Lower leg skin (tissue), 4 donors: ENCODE measurements around the gene GOLGA8O. TPM values are rescaled to one million over a fixed set of nuclear protein-coding genes. Genes with fewer than 3 reads are reported as not detected.
"Not testable (repeated sequence)": the region's sequence is repeated elsewhere in the genome, so short reads cannot be mapped to it uniquely, and the experiment has no call there.

ENCODE experiments used
- DNase-seq, 2 donors: peaks; one replicate each; pipeline ENCODE4 v3.0.0-alpha.2; 2019; ENCODE audit warnings: low spot score in 2 of 2
- H3K4me3 ChIP-seq: fragments of 200-600 bp; sonication (generic); 2 replicates; pipeline ENCODE4 v1.5.1; 2017; ENCODE audit warnings: mild to moderate bottlenecking, low read depth; ENCODE audit not compliant: poor library complexity, severe bottlenecking
- WGBS, 2 donors: methylation state at CpG; one replicate each; pipeline ENCODE4 v1.1.5; 2018; 5-methylcytosine and 5-hydroxymethylcytosine counted together
- intact Hi-C: fragments of 100-400 bp; cut with DNase I; formaldehyde crosslinking; loops from one replicate; pipeline ENCODE4 v1.15.0; 2023; ENCODE audit warnings: low total_unique reads
- total RNA-seq, 4 donors: library from RNA; depleted of rRNA; stranded (reverse); fragments of >200 nt; gene quantifications; one replicate each; pipeline ENCODE4 v1.1.0, GENCODE V29; 2016

GOLGA8O gene, protein sequence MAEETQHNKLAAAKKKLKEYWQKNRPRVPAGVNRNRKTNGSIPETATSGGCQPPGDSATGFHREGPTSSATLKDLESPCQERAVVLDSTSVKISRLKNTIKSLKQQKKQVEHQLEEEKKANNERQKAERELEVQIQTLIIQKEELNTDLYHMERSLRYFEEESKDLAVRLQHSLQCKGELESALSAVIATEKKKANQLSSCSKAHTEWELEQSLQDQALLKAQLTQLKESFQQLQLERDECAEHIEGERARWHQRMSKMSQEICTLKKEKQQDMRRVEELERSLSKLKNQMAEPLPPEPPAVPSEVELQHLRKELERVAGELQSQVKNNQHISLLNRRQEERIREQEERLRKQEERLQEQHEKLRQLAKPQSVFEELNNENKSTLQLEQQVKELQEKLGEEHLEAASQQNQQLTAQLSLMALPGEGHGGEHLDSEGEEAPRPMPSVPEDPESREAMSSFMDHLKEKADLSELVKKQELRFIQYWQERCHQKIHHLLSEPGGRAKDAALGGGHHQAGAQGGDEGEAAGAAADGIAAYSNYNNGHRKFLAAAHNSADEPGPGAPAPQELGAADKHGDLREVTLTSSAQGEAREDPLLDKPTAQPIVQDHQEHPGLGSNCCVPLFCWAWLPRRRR
- not detected for total RNA-seq

DNA sequence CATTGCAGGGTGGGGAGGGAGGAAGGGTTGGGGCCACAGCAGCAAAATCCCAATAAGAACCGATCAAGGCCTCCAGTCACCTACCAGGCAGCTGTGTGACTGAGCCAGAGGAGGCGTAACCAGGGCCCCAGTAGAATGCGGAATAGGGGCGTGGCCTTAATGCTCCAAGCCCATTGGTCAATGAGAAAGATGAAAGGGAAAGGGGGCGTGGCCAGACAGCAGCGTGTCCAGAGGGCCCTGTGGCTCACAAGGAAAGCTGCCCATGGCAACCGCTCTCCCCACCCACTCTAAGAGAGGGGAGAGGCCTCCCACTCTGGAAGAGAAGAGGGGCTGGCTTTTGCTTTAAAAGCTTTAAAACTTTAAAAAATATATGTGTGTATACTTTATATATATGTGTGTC, at the start of gene GOLGA8O:
Gene GOLGA8O, minus strand, starts transcription at position 101 of the 400 bp plus-strand sequence. Its CDS starts 98 bp downstream, at position 3.
- DNase-seq, H3K4me3 ChIP-seq, intact Hi-C loops: not testable (repeated sequence)
- WGBS, 2 donors, result no CpG with 5 or more reads among the region's 7 CpGs

- WGBS, 2 donors, result no CpG with 5 or more reads among the region's 8 CpGs
Measured at GRCh38 chr15:32504152-32504811, 48.8 kb upstream of the GOLGA8O start.

GRCh38 chr15:32502946-32503345, 47.5 kb upstream of the GOLGA8O start:
- whole genome bisulfite sequencing, 2 donors, result 53 to 75% methylated on average over 1 of the region's 1 CpG
- DNase-seq, intact Hi-C loops, H3K4me3 ChIP-seq: not testable (repeated sequence)

More at GRCh38 chr15:32504152-32504811, 48.8 kb upstream of the GOLGA8O start:
- DNase-seq, H3K4me3 ChIP-seq, intact Hi-C loops: not testable (repeated sequence)

DNA sequence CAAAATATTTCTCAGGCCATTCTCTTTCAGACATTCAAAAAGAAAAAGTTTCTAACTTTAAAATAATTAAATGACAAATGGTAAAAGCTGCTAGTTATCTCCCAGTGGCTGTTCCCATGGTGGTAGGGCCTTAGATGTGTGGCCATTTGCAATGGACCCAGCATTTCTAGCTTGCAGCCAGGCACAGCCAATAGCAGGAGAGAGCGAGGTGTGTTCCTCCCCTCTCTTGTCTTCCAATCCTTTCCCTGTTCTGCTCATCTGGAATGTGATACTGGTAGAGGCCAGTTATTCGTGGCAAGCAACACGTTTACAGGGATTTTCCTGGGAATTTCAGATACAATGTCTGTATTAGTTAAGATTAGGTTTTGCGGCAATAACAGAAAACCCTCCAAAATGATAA, 37.3 kb upstream of the GOLGA8O start:
- DNase-seq, intact Hi-C loops, H3K4me3 ChIP-seq: not testable (repeated sequence)
- no CpG with 5 or more reads among the region's 4 CpGs for WGBS, 2 donors

- 80 to 98% methylated on average over 1 to 8 of the region's 12 CpGs for WGBS, 2 donors
- intact Hi-C loops, H3K4me3 ChIP-seq: not testable (repeated sequence)
- peak in 1 of 2 donors; percentile 17 for DNase-seq
Measured at GRCh38 chr15:32486474-32486873, 31.0 kb upstream of the GOLGA8O start.

GRCh38 chr15:32483377-32483776, 27.9 kb upstream of the GOLGA8O start:
- intact Hi-C loops, DNase-seq, H3K4me3 ChIP-seq: not testable (repeated sequence)
- 80% methylated on average over 1 of the region's 6 CpGs; no CpG with 5 or more reads in 1 of the 2 donors for WGBS, 2 donors

- WGBS, 2 donors, result no CpG with 5 or more reads among the region's 5 CpGs
- H3K4me3 ChIP-seq, intact Hi-C loops, DNase-seq: not testable (repeated sequence)
Measured at GRCh38 chr15:32481683-32482082, 26.2 kb upstream of the GOLGA8O start.

DNA sequence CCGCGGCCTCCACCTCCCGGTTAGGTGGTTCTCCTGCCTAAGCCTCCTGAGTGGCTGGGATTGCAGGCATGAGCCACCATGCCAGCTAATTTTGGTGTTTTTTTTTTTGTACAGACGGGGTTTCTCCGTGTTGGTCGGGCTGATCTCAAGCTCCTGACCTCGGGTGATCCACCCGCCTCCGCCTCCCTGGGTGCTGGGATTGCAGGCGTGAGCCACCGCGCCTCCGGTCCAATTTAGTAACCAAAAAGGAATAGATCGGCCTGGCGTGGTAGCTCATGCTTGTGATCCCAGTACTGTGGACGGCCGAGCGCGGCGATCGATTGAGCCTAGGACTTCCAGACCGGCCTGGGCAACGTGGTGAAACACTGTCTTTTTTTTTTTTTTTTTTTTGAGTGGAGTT, 12.6 kb upstream of the GOLGA8O start:
- intact Hi-C loops, H3K4me3 ChIP-seq, DNase-seq: not testable (repeated sequence)
- WGBS, 2 donors, result 95 to 97% methylated on average over 16 to 23 of the region's 23 CpGs

GRCh38 chr15:32440445-32440977, 14.9 kb downstream of the GOLGA8O start:
- intact Hi-C loops, DNase-seq, H3K4me3 ChIP-seq: not testable (repeated sequence)
- WGBS, 2 donors, result 30 to 50% methylated on average over 2 of the region's 12 CpGs

DNA sequence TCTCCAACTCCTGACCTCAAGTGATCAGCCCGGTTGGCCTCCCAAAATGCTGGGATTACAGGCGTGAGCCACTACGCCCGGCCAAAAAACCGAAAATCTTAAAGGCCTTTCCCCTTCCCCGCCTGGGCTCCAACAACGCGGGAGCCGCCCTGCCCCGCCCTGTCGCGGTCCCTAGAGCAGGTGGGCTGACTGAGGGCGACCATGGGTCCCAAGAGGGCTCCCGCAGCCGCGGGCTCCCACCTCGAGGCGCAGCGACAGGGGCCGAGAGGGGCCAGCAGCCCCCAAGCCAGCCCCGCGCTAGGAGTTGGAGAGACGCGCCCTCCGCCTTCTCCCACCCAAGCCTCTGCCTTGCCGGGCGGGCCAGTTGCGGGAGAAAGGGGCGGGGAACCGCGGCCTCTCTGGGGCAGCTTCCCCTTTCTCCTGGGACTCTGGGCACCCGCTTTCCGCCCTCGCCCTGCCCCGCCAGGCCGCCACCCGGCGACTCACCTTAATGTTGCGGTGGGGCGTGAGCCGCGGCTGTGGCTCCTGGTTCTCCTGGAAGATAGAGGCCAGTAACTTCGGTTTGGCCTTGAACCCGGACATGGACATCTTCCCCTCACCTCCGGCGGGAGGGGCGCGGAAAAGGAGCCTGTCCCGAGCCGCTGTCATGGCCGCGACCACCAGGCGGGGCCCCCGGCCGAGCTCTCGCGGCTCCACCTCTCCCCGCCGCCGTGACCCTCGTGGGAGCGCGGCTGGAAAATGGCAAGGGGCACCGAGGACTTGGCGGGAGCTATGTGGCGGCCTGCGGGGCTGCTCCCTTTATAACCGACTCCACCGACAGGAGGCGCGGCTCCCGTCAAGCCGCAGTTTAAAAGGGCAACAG, 21.1 kb downstream of the GOLGA8O start:
- H3K4me3 ChIP-seq, intact Hi-C loops, DNase-seq: not testable (repeated sequence)
- WGBS, 2 donors, result no CpG with 5 or more reads among the region's 73 CpGs

GRCh38 chr15:32427635-32428034, 27.8 kb downstream of the GOLGA8O start:
- DNase-seq, H3K4me3 ChIP-seq, intact Hi-C loops: not testable (repeated sequence)
- WGBS, 2 donors, result 16 to 20% methylated on average over 1 of the region's 4 CpGs

DNA sequence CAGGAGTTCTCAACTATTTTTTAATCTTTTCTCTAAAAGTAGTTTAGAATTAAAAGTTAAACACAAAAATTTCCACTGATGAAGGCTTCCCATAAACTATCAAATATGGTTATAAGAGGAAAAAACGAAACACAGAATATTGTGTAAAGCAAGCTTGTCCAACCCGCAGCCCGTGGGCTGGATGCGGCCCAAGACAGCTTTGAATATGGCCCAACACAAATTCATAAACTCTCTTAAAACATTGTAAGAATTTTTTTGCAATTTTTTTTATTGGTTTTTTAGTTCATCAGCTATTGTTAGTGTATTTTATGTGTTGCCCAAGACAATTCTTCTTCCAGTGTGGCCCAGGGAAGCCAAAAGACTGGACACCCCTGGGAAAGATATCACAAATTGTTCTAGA, 28.9 kb downstream of the GOLGA8O start:
- peak; percentile 51 to 92 for DNase-seq
- H3K4me3 ChIP-seq, intact Hi-C loops: not testable (repeated sequence)
- 61 to 68% methylated on average over 4 of the region's 4 CpGs for WGBS, 2 donors

DNA sequence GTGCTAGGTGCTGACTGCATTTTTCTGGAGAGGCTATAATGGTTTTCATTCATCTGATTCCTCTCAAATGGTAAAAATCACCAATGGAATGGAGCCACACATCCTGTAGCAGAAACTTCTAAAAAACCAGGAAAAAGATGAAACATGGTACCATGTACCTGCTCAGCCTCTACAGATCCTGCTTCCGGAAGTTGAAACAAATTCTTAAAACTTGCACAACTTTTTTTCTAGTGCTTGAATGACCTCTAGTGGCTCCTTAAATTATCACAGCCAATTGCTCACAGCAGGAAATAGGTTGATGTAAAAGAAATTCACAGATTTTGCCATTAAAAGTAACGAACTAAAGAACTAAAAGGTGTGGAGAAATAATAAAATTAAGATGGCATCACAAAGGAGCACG, 47.5 kb downstream of the GOLGA8O start:
- intact Hi-C loops, result not testable (repeated sequence)
- WGBS, 2 donors, result 2% methylated on average over 2 of the region's 3 CpGs

GRCh38 chr15:32403192-32403591, 52.2 kb downstream of the GOLGA8O start, which contains the start of gene GOLGA8K:
Gene GOLGA8K, minus strand, starts transcription at chr15:32403292. Its CDS starts 98 bp downstream, at chr15:32403194.
- WGBS, 2 donors, result no CpG with 5 or more reads among the region's 8 CpGs
- DNase-seq, intact Hi-C loops, H3K4me3 ChIP-seq: not testable (repeated sequence)

More for the DNA sequence above, 47.5 kb downstream of the GOLGA8O start:
- not testable (repeated sequence) for DNase-seq, H3K4me3 ChIP-seq
